Measurements from ENCODE around the gene CACNA2D3.

Gene CACNA2D3

GRCh38 chr3:54988838-54989630, 866.7 kb downstream of the CACNA2D3 start:
- Histone ChIP-seq H3K9ac (ENCODE audit: low read depth, low read length) (no peak overlapping the region), H3K9me3 (ENCODE audit: control insufficient read depth, insufficient read depth, low read length) (no peaks in the 10 kb centered on the region), H3K4me3 (ENCODE audit: low read depth, low read length) (no peak overlapping the region), H3K27me3 (ENCODE audit: control insufficient read depth, insufficient read depth, low read length) (no peaks in the 10 kb centered on the region), H3K4me1 (ENCODE audit: control insufficient read depth, insufficient read depth, low read length) (peaks cover 4% of the 10 kb centered on the region), H3K36me3 (ENCODE audit: control insufficient read depth, insufficient read depth, low read length) (no peaks in the 10 kb centered on the region)

GRCh38 chr3:54994111-54994513, 871.8 kb downstream of the CACNA2D3 start:
- Histone ChIP-seq H3K4me1 (ENCODE audit: control insufficient read depth, insufficient read depth, low read length) (peaks cover 2% of the 10 kb centered on the region), H3K4me3 (ENCODE audit: low read depth, low read length) (no peak overlapping the region), H3K27me3 (ENCODE audit: control insufficient read depth, insufficient read depth, low read length) (no peaks in the 10 kb centered on the region), H3K9me3 (ENCODE audit: control insufficient read depth, insufficient read depth, low read length) (no peaks in the 10 kb centered on the region), H3K36me3 (ENCODE audit: control insufficient read depth, insufficient read depth, low read length) (no peaks in the 10 kb centered on the region), H3K9ac (ENCODE audit: low read depth, low read length) (no peak overlapping the region)

- H3K9ac ChIP-seq (ENCODE audit: low read depth, low read length), result no peak overlapping the region
- H3K27me3 ChIP-seq (ENCODE audit: control insufficient read depth, insufficient read depth, low read length), result no peaks in the 10 kb centered on the region
- H3K36me3 ChIP-seq (ENCODE audit: control insufficient read depth, insufficient read depth, low read length), result no peaks in the 10 kb centered on the region
- H3K4me1 ChIP-seq (ENCODE audit: control insufficient read depth, insufficient read depth, low read length), result peaks cover 6% of the 10 kb centered on the region
- no peaks in the 10 kb centered on the region for H3K9me3 ChIP-seq (ENCODE audit: control insufficient read depth, insufficient read depth, low read length)
- H3K4me3 ChIP-seq (ENCODE audit: low read depth, low read length), result no peak overlapping the region
Measured at GRCh38 chr3:54999159-54999558, 876.8 kb downstream of the CACNA2D3 start.

- H3K9me3 ChIP-seq (ENCODE audit: control insufficient read depth, insufficient read depth, low read length), result no peaks in the 10 kb centered on the region
- no peaks in the 10 kb centered on the region for H3K36me3 ChIP-seq (ENCODE audit: control insufficient read depth, insufficient read depth, low read length)
- no peaks in the 10 kb centered on the region for H3K27me3 ChIP-seq (ENCODE audit: control insufficient read depth, insufficient read depth, low read length)
- H3K9ac ChIP-seq (ENCODE audit: low read depth, low read length), result no peak overlapping the region
- peaks cover 6% of the 10 kb centered on the region for H3K4me1 ChIP-seq (ENCODE audit: control insufficient read depth, insufficient read depth, low read length)
- no peak overlapping the region for H3K4me3 ChIP-seq (ENCODE audit: low read depth, low read length)
Measured at GRCh38 chr3:54999811-55000210, 877.5 kb downstream of the CACNA2D3 start.

DNA sequence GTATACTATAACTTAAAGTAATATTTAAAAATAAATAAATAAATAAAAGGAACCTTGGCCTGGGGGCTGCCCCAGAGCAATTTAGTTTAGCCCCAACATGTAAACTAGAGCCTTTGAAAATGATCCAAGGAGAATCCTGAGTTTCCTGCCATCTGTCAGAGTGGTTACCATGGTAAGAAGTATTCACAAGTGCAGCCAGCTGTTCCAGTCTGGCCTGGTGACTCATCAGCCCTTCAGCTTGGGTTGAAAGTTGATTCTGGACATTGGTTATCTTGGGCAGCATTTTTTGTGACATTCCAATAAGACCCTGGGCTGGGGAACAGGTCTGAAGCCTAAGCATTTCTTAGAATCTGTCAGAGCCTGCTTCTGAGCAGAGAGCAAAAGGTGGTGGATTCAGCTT, 878.2 kb downstream of the CACNA2D3 start:
- Histone ChIP-seq H3K4me3 (ENCODE audit: low read depth, low read length) (no peak overlapping the region), H3K27me3 (ENCODE audit: control insufficient read depth, insufficient read depth, low read length) (no peaks in the 10 kb centered on the region), H3K9ac (ENCODE audit: low read depth, low read length) (no peak overlapping the region), H3K9me3 (ENCODE audit: control insufficient read depth, insufficient read depth, low read length) (no peaks in the 10 kb centered on the region), H3K36me3 (ENCODE audit: control insufficient read depth, insufficient read depth, low read length) (no peaks in the 10 kb centered on the region), H3K4me1 (ENCODE audit: control insufficient read depth, insufficient read depth, low read length) (peaks cover 6% of the 10 kb centered on the region)

- Histone ChIP-seq H3K9ac (ENCODE audit: low read depth, low read length) (no peak overlapping the region), H3K4me1 (ENCODE audit: control insufficient read depth, insufficient read depth, low read length) (peaks cover 6% of the 10 kb centered on the region), H3K9me3 (ENCODE audit: control insufficient read depth, insufficient read depth, low read length) (no peaks in the 10 kb centered on the region), H3K4me3 (ENCODE audit: low read depth, low read length) (no peak overlapping the region), H3K36me3 (ENCODE audit: control insufficient read depth, insufficient read depth, low read length) (no peaks in the 10 kb centered on the region), H3K27me3 (ENCODE audit: control insufficient read depth, insufficient read depth, low read length) (no peaks in the 10 kb centered on the region)
Measured at GRCh38 chr3:55000953-55001352, 878.6 kb downstream of the CACNA2D3 start.

DNA sequence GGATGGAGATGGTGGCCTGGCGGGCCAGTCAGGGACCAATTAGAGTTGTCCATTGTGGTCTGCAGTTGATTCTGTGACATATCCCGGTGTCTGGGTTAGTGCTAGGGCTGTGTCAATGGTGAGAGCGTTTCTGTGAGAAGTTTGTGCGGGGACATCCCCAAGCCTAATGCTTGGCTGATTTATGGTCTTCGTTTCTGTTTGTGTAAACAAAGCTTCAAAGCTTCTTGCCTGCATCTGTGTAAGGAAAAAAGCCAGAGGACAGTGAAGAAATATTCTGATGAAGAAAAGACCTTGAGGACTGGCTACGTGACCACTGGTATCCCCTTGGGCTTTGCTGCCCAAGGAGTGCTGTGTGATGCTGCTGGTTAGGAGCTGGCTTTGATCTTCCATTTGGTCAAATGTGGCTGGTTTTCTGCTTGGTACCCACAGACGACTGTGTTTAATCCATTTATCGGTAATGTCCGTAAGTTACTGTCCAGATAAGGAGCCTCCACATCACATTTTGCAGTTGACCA, 880.1 kb downstream of the CACNA2D3 start:
- Histone ChIP-seq H3K9me3 (ENCODE audit: control insufficient read depth, insufficient read depth, low read length) (no peaks in the 10 kb centered on the region), H3K9ac (ENCODE audit: low read depth, low read length) (no peak overlapping the region), H3K36me3 (ENCODE audit: control insufficient read depth, insufficient read depth, low read length) (no peaks in the 10 kb centered on the region), H3K4me3 (ENCODE audit: low read depth, low read length) (no peak overlapping the region), H3K27me3 (ENCODE audit: control insufficient read depth, insufficient read depth, low read length) (no peaks in the 10 kb centered on the region), H3K4me1 (ENCODE audit: control insufficient read depth, insufficient read depth, low read length) (peaks cover 15% of the 10 kb centered on the region)

- Histone ChIP-seq H3K9me3 (ENCODE audit: control insufficient read depth, insufficient read depth, low read length) (no peaks in the 10 kb centered on the region), H3K4me3 (ENCODE audit: low read depth, low read length) (no peak overlapping the region), H3K4me1 (ENCODE audit: control insufficient read depth, insufficient read depth, low read length) (peaks cover 9% of the 10 kb centered on the region), H3K36me3 (ENCODE audit: control insufficient read depth, insufficient read depth, low read length) (no peaks in the 10 kb centered on the region), H3K27me3 (ENCODE audit: control insufficient read depth, insufficient read depth, low read length) (no peaks in the 10 kb centered on the region), H3K9ac (ENCODE audit: low read depth, low read length) (no peak overlapping the region)
Measured at GRCh38 chr3:55006244-55006676, 883.9 kb downstream of the CACNA2D3 start.

DNA sequence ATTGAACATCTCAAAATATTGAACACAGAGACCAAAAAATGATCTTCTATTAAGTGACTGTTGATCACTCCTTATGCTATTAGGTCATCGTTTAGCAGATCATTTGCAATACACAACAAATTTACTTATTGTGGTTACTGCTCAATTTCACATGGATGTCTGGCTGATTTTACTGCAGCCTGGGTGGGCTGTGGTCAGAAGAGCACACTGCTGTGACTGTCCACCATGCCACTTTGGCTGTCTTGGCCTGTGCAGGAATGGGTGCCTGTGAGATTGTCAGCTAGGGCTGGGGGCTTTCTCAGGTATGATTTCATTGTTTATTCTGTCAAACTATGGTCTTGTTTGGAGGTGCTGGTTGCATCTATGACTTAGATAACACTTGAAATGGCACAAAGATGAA, 885.6 kb downstream of the CACNA2D3 start:
- Histone ChIP-seq H3K36me3 (ENCODE audit: control insufficient read depth, insufficient read depth, low read length) (no peaks in the 10 kb centered on the region), H3K4me3 (ENCODE audit: low read depth, low read length) (no peak overlapping the region), H3K27me3 (ENCODE audit: control insufficient read depth, insufficient read depth, low read length) (no peaks in the 10 kb centered on the region), H3K9me3 (ENCODE audit: control insufficient read depth, insufficient read depth, low read length) (no peaks in the 10 kb centered on the region), H3K9ac (ENCODE audit: low read depth, low read length) (no peak overlapping the region), H3K4me1 (ENCODE audit: control insufficient read depth, insufficient read depth, low read length) (peaks cover 9% of the 10 kb centered on the region)

DNA sequence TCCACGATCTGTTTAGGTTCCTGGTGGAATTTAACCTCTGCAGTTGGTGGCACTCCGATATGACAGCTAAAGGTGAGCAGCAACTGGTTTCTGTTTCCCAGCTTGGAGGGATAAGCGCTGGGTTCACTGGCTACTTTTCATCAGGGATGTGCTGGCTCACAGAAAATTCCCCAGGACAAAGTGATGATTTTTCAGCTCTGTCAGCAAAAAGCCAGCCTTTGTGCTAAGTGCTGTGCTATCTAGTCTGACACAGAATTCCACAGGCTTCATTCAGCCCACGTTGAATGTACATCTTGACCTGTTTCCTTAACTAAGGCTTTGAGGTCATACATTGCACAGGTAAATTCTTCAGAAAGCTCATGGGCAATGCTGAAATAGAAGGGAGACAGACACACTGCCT, 887.0 kb downstream of the CACNA2D3 start:
- Histone ChIP-seq H3K36me3 (ENCODE audit: control insufficient read depth, insufficient read depth, low read length) (no peaks in the 10 kb centered on the region), H3K4me1 (ENCODE audit: control insufficient read depth, insufficient read depth, low read length) (peaks cover 9% of the 10 kb centered on the region), H3K9me3 (ENCODE audit: control insufficient read depth, insufficient read depth, low read length) (no peaks in the 10 kb centered on the region), H3K9ac (ENCODE audit: low read depth, low read length) (no peak overlapping the region), H3K27me3 (ENCODE audit: control insufficient read depth, insufficient read depth, low read length) (no peaks in the 10 kb centered on the region), H3K4me3 (ENCODE audit: low read depth, low read length) (no peak overlapping the region)

DNA sequence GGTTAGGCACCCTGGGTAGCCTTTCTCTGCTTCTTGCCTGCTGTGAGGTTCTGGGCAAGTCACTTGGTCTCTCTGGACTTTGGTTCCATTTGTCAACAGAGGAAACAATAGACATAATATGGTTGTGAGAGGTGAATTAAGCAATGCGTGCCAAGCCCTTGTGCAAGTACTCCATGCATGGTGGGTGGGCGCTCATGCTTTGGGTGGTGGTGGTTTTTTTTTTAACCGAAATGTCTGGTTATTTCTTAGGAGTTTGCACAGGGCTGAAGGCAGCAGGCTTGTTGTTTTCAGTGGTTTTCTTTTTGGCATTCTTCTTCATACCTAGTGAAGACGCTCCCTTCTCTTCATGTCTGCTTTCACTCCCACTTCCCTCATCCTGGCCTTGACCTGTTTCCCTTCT, 889.7 kb downstream of the CACNA2D3 start:
- Histone ChIP-seq H3K9me3 (ENCODE audit: control insufficient read depth, insufficient read depth, low read length) (no peaks in the 10 kb centered on the region), H3K27me3 (ENCODE audit: control insufficient read depth, insufficient read depth, low read length) (no peaks in the 10 kb centered on the region), H3K36me3 (ENCODE audit: control insufficient read depth, insufficient read depth, low read length) (no peaks in the 10 kb centered on the region), H3K4me1 (ENCODE audit: control insufficient read depth, insufficient read depth, low read length) (peaks cover 2% of the 10 kb centered on the region), H3K9ac (ENCODE audit: low read depth, low read length) (no peak overlapping the region), H3K4me3 (ENCODE audit: low read depth, low read length) (no peak overlapping the region)

- no peak overlapping the region for H3K4me3 ChIP-seq (ENCODE audit: low read depth, low read length)
- no peaks in the 10 kb centered on the region for H3K27me3 ChIP-seq (ENCODE audit: control insufficient read depth, insufficient read depth, low read length)
- H3K9ac ChIP-seq (ENCODE audit: low read depth, low read length), result no peak overlapping the region
- H3K9me3 ChIP-seq (ENCODE audit: control insufficient read depth, insufficient read depth, low read length), result no peaks in the 10 kb centered on the region
- no peaks in the 10 kb centered on the region for H3K4me1 ChIP-seq (ENCODE audit: control insufficient read depth, insufficient read depth, low read length)
- no peaks in the 10 kb centered on the region for H3K36me3 ChIP-seq (ENCODE audit: control insufficient read depth, insufficient read depth, low read length)
Measured at GRCh38 chr3:55013145-55013925, 891.0 kb downstream of the CACNA2D3 start.

Data from iPS-15b (cell line).